NCI-H345 treated with DMSO at 0.1 percent for 48 hours (cell line): ENCODE measurements around the gene NUP37.

Source experiments
- DNase-seq: peaks from one replicate; lab custom pipeline; 2025; ENCODE audit not compliant: unreplicated experiment; lab: John Stamatoyannopoulos, UW

NUP37 gene

DNA sequence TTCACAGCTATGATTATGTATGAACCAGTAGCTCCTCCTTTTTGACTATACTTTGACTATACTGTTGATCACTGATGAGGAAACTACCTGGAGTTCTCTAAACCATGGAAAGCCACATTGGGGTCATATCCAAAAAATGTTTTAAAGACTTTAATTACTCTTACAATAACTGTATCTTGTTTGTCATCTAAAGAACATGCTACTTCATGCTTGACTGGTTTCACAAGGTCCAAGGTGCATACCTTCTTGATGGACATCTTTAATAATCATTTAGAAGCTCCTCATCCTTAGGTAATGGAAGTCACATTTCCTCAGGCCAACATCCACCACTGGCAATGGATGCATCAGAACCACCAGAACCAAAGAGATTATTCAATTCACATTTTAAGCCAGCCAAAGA lies 88.1 kb downstream of the NUP37 start:
- DNase-seq, result no peak

GRCh38 chr12:102029141-102029540 lies 90.8 kb downstream of the NUP37 start:
- no peak for DNase-seq

- DNase-seq, result no peak
Observed at GRCh38 chr12:102026728-102027127, 93.2 kb downstream of the NUP37 start.

DNA sequence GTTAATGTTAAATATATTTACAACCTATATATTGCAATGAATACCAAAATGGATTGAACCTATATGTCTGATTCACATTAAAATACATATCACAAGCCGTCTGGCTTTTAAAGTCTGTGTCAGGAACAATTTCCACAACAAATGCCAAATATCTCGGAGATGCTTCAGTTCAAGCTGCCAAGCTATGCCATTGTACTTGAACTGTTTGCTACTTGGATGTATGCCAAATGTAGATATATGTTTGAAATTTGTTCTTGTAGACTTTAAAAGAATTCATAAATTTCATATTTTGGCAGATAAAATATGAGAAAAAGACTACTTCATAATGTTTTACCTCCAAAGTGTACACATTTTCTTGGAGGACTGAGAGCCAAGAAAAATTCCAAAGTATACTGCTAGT lies 95.1 kb downstream of the NUP37 start:
- no peak for DNase-seq

DNA sequence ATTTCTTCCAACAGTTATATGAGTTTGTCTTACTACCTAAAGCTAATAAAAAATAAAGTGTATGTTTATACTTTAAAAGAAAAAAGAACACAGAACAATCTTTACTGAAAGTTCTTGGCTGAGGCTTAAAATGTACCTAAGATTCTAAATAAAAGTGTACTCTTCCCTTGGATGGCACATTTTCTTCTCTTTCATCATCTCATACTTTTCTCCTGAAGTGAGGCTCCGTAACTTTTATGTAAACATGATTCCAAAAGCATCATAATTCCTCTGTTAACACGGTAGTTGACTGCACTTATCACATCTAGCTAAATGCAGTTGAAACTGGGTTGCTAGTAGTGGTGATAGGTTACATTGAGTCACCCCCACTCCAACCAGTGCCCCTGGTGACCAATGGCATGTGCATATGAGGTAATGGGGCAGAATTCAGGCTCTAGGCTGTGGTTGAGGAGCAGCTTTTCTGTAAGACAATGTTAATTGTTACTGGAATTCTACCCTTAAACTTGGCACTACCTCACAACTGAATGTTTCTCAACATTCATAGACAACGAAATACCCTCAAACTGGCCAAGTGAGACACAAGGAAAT lies 96.5 kb downstream of the NUP37 start:
- DNase-seq, result no peak
